NCI-H82 treated with DMSO at 0.1 percent for 48 hours (cell line): ENCODE results near the gene CMC2.

Source experiments
- DNase-seq: peaks from one replicate; lab custom pipeline; 2025; ENCODE audit not compliant: unreplicated experiment; lab: John Stamatoyannopoulos, UW

The CMC2 gene

GRCh38 chr16:81003064-81003463 is 3.6 kb downstream of the CMC2 start:
- DNase-seq = no peak

GRCh38 chr16:81001330-81001729 is 5.4 kb downstream of the CMC2 start:
- DNase-seq = no peak

- no peak for DNase-seq
Measured at GRCh38 chr16:81000873-81001272, 5.8 kb downstream of the CMC2 start.

- no peak for DNase-seq
Measured at GRCh38 chr16:80997964-80998620, 8.6 kb downstream of the CMC2 start.

GRCh38 chr16:80997139-80997798 is 9.4 kb downstream of the CMC2 start:
- no peak for DNase-seq

GRCh38 chr16:80996688-80997138 is 10.0 kb downstream of the CMC2 start:
- no peak for DNase-seq

GRCh38 chr16:80994451-80994850 is 12.2 kb downstream of the CMC2 start:
- DNase-seq = no peak

- DNase-seq = no peak
Measured at GRCh38 chr16:80993834-80994233, 12.9 kb downstream of the CMC2 start.

GRCh38 chr16:80993307-80993706 is 13.4 kb downstream of the CMC2 start:
- DNase-seq = no peak

- DNase-seq = no peak
Measured at GRCh38 chr16:80992676-80993293, 13.9 kb downstream of the CMC2 start.

- no peak for DNase-seq
Measured at GRCh38 chr16:80991792-80992430, 14.8 kb downstream of the CMC2 start.

GRCh38 chr16:80990978-80991377 is 15.7 kb downstream of the CMC2 start:
- DNase-seq = no peak

GRCh38 chr16:80990577-80990976 is 16.1 kb downstream of the CMC2 start:
- no peak for DNase-seq

GRCh38 chr16:80989801-80990200 is 16.9 kb downstream of the CMC2 start:
- no peak for DNase-seq

GRCh38 chr16:80988756-80989155 is 17.9 kb downstream of the CMC2 start:
- DNase-seq = no peak

GRCh38 chr16:80986557-80986956 is 20.1 kb downstream of the CMC2 start:
- DNase-seq = no peak

GRCh38 chr16:80985611-80986010 is 21.1 kb downstream of the CMC2 start:
- no peak for DNase-seq

GRCh38 chr16:80984124-80984892 is 22.4 kb downstream of the CMC2 start:
- DNase-seq = no peak

- no peak for DNase-seq
Measured at GRCh38 chr16:80982646-80983045, 24.0 kb downstream of the CMC2 start.

GRCh38 chr16:80981103-80981502 is 25.6 kb downstream of the CMC2 start:
- no peak for DNase-seq

- no peak for DNase-seq
Measured at GRCh38 chr16:80976946-80977345, 29.7 kb downstream of the CMC2 start.
